NCI-H524 (cell line): ENCODE results near the gene GNAL.
"Not testable (repeated sequence)": the region's sequence is repeated elsewhere in the genome, so short reads cannot be mapped to it uniquely, and the experiment has no call there.

Experiments
- DNase-seq, 2 experiments: peaks; one replicate each; lab custom pipeline; 2025; lab: John Stamatoyannopoulos, UW

GNAL gene

DNA sequence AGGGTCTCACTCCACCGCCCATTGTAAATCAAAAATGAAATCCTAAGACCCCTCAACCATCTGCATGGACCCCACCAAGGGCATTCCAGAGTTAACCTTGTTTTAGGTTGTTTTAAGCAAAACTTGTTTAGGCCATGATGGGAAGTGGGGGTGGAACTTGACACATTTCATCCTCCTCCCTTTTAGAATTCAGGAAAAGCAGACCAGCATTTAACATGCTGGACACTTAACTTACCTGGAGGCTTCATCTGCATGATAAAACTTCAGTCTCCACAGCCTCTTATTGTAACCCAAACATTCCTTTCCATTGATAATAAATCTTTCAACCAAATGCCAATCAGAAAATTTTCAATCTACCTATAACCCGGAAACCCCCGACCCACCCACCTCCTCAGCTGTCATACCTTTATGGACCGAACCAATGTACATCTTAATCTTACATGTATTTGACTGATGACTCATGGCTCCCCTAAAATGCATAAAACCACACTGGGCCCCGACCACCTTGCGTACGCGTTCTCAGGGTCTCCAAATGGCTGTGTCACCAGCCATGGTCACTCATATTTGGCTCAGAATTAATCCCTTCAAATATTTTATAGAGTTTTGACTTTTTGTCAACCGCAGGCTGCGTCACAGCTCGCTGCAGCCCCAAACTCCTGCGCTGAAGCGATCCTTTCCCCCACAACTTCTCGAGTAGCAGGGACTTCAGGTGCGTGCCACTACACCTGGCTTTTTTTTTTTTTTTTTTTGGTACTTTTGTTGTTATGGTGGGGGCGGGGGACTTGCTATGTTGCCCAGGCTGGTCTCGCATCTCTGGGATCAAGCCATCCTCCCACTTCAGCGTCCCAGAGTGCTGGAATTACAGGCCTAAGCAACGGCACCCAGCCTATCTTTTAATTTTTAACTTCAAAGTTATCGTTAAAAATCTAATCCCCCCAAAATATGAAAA is 218.1 kb downstream of the GNAL start:
- DNase-seq: no peak

DNA sequence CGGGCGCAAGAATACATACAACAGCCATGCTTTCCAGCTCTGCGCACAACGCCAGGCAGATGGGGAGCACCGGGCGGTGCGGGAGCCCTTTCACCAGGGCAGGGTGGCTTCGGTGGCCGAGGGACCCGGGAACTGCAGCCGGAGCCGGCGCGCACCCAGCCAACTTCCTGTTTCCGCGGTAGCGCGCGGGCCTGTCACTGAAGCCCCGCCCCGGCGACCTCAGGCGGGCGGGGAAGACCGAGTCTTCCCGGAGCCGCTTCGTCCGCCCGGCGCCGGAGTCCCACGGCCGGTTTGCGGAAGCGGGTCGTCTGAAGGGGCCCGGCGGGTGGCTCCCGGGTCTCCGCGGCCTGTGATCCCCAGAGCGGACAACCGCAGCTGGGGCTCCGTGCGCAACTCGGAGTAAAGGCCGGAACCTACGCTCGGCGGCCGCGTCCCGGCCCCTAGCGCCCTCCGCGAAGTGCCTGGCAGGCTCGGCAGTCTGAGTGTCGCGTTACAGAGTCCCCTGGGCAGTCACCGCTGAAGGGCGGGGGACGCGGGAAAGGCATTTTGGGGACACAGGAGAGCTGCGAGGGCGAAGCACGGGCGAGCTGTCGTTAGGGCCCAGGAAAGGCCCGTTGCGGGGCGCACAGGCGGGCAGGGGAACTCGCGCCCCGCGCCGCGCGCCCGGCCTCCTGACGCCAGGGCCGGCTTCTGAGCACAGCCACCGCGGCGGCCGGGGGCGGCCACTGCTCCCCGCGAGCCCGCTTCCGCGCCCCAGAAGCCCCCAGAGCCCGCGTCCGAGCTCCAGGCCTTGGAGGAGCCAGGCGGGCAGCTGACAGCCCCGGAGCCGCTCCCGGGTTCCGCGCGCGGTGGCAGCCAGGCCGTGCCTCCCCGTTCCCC is 219.4 kb downstream of the GNAL start, which contains the start of gene MPPE1:
TSS of gene MPPE1 (minus strand) at position 136 of the 879 bp plus-strand sequence. CDS start 11,053 bp downstream, outside the sequence.
- peak; percentile 63 to 75 for DNase-seq

DNA sequence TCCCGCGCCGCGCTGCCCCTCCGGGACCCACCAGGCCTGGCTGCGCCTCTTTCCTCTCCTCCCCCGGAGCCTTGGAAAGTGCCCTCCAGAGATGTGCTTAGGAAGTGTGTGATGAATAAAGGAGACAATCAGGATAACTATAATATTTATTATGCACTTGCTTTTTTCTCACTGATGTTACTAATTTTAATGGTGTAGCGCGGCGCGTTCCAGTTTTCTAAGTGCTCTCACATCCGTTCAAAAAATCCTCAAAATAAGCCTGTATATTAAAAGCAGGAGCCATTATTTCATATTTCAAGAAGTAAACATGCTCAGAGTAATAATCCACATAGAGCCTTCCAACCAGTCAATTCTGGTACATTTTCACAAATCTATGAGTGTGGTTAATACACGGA is 220.0 kb downstream of the GNAL start:
- no peak for DNase-seq

DNA sequence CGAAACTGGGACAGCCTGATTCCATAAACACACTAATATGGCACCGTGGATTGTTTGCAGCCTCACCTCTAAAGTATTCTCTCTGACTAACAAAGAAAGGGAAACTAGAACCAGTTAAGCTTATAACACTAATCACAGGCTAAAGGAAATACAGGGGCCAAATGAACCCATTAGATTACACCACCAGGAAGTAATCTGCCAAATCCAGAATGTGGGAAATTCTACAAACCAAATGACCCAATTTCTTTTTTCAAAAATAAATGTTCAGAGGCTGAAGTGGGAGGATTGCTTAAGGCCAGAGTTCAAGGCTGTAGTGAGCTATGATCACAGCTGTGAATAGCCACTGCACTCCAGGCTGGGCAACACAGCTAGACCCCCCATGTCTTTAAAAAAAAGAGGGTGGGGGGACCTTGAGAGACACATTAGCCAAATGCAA is 220.5 kb downstream of the GNAL start:
- DNase-seq: no peak

DNA sequence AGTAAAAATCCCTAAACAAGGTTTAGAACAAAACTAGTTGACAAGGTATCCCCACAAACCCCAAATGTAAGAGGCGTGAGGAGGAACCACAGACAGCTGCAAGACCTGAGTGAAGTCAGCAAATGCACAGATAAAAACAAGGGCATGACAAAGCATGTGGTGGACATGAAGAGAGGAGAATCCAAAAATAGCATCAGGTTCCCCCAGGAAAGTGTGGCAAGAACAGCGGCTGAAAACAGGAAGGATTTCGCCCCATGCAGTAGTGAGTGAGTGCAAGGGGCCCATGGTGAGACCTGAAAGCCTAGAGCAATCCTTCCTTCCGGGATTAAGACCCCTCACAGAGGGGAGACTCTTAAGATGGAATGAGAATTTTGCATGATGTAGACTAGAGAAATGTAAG is 227.8 kb downstream of the GNAL start:
- not testable (repeated sequence) for DNase-seq

DNA sequence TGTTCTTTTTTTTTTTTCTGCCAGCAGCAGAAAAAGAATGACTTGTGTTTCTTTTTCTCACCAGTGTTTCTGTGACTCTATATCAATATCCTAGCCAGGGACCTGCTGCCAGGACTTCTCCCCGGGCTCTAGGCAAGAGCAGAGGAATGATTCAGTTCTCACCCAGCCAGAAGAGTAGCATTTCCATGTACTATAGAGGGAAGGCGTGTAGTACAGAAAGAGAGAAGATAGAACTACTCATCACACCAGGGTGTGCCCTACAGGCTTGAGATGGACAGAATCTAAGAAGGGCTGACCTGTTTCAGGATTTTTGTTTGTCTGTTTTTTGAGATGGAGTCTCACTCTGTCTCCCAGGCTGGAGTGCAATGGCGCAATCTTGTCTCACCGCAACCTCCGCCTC is 230.5 kb downstream of the GNAL start:
- DNase-seq: not testable (repeated sequence)

DNA sequence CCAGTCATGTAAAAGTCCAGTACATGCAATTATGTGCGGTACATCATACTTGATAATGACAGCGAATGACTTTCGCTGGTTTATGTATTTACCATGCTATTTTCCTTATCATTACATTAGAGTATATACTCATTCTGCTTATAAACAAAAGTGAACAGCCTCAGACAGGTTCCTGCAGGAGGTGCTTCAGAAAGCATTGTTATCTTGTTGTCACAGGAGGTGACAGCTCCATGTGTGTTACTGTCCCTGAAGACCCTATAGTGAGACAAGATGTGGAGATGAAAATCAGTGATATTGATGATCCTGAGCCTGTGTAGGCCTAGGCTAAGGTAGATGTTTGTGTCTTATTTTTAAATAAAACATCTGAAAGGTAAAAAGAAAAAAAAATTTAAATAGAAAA is 234.4 kb downstream of the GNAL start:
- no peak for DNase-seq

DNA sequence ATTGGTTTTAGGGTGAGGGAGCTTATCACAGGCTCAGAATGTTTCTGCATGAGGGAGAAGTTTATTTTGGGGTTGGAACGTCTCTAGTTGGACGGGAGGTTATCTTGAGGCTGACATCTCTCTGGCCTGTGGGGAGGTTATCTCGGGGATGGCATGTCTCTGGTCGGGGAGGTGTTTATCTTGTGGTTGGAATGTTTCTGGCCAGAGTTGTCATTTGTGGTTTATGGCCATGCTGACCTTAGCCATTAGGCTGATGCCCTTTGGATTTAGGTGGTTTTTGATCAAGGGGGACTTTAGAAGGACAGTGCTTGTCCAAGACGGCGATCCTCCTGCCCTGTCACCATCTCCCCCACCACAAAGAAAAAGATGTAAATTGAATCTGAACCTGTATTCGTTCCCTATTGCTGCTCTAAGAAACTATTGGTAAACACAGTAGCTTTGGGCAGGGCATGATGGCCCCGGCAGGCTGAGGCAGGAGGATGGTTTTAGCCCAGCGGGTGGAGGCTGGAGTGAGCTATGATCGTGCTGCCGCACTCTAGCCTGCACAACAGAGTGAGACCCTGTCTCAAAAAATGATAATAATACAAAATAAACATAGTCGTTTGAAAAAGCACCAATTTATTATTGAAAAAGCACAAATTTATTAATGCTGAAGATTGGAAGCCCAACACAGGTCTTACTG is 236.9 kb downstream of the GNAL start:
- DNase-seq: no peak

DNA sequence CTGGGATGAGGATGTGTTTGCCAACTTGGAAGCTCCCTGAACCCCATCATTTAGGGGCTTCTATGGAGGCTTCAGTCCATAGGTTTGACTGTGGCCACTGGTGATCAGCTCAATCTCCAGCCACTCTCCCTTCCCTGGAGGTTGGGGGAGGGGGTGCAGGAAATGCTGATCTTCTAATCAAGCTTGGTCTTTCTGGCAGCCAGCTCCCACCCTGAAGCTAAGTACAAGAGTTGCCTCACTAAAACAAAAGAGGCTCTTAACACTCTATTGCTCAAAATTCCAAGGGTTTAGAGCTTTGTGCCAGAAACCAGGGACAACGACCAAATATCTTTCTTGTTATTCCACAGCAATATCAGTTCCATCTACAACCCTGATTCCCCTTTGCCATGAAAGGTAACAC is 238.4 kb downstream of the GNAL start:
- no peak for DNase-seq

DNA sequence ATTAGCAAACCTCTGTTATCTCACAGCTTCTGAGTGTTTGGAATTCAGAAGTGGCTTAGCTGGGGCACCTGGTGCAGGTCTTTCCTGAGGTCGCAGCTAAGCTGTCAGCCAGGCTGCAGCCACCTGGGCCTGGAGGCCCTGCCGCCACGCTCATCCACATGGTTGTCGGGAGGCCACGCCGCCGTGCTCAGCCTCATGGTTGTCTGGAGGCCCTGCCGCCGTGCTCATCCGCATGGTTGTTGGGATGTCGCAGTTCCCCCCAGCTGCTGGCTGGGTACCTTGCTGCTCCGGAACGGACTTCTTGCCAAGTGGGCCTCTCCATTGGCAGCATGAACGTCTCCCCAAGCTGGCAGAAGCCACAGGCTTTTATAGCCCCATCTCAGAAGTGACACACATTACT is 243.3 kb downstream of the GNAL start:
- DNase-seq: no peak
